ENCODE data around the gene TFF3. TPM values are rescaled to one million over a fixed set of nuclear protein-coding genes. Genes with fewer than 3 reads are reported as not detected.

The TFF3 gene
- total and polyA plus RNA-seq, 2 donors (not counting 1 experiment from before 2014, with no cell fraction given): not detected

GRCh38 chr21:42302076-42302650 is 13.0 kb downstream of the TFF3 start:
- no peaks in the 10 kb centered on the region for H3K27me3 ChIP-seq (ENCODE audit: control insufficient read depth, insufficient read depth, low read length)
- H3K9ac ChIP-seq (ENCODE audit: insufficient read depth, low read length): no peak overlapping the region
- no peak overlapping the region for H3K4me3 ChIP-seq (replicated peaks in 1 of 4; ENCODE audit: control extremely low read depth in 1 of 4, insufficient read depth in 1 of 4, low read depth in 3 of 4, low read length in 4 of 4)
- no peak overlapping the region for H3K27ac ChIP-seq (ENCODE audit: insufficient read depth, low read length)
- no peaks in the 10 kb centered on the region for H3K9me3 ChIP-seq (ENCODE audit: control insufficient read depth, insufficient read depth, low read depth, low read length)
- no peak for TF ChIP-seq CTCF (conservative IDR thresholded peaks at IDR 0.05 in 1 of 2, IDR thresholded peaks at IDR 0.05 in 1 of 2; ENCODE audit: low read depth in 1 of 2, low read length in 2 of 2)
- no peak for TF ChIP-seq EZH2 (IDR thresholded peaks at IDR 0.05; ENCODE audit: low read length, missing control alignments)
- H4K20me1 ChIP-seq (ENCODE audit: control insufficient read depth, extremely low read depth, insufficient read depth, low read length): no peaks in the 10 kb centered on the region
- H2AFZ ChIP-seq (ENCODE audit: low read length): no peak overlapping the region
- no peak overlapping the region for H3K4me2 ChIP-seq (ENCODE audit: extremely low read depth, insufficient read depth, low read length)
- no peaks in the 10 kb centered on the region for H3K79me2 ChIP-seq (ENCODE audit: control insufficient read depth, insufficient read depth, low read length)
- DNase-seq (ENCODE audit: low read depth in 2 of 2): no peak
- H3K36me3 ChIP-seq (ENCODE audit: control insufficient read depth, insufficient read depth, low read length): no peaks in the 10 kb centered on the region
- H3K4me1 ChIP-seq (ENCODE audit: control insufficient read depth, extremely low read depth, insufficient read depth, low read length): no peaks in the 10 kb centered on the region

- Histone ChIP-seq H3K9ac (ENCODE audit: insufficient read depth, low read length) (no peak overlapping the region), H3K79me2 (ENCODE audit: control insufficient read depth, insufficient read depth, low read length) (no peaks in the 10 kb centered on the region), H3K4me3 (replicated peaks in 1 of 4; ENCODE audit: control extremely low read depth in 1 of 4, insufficient read depth in 1 of 4, low read depth in 3 of 4, low read length in 4 of 4) (no peak overlapping the region), H3K36me3 (ENCODE audit: control insufficient read depth, insufficient read depth, low read length) (no peaks in the 10 kb centered on the region), H3K9me3 (ENCODE audit: control insufficient read depth, insufficient read depth, low read depth, low read length) (no peaks in the 10 kb centered on the region), H4K20me1 (ENCODE audit: control insufficient read depth, extremely low read depth, insufficient read depth, low read length) (no peaks in the 10 kb centered on the region), H2AFZ (ENCODE audit: low read length) (no peak overlapping the region), H3K4me1 (ENCODE audit: control insufficient read depth, extremely low read depth, insufficient read depth, low read length) (no peaks in the 10 kb centered on the region), H3K4me2 (ENCODE audit: extremely low read depth, insufficient read depth, low read length) (no peak overlapping the region), H3K27ac (ENCODE audit: insufficient read depth, low read length) (no peak overlapping the region), H3K27me3 (ENCODE audit: control insufficient read depth, insufficient read depth, low read length) (no peaks in the 10 kb centered on the region)
- DNase-seq (ENCODE audit: low read depth in 2 of 2): no peak
- TF ChIP-seq EZH2 (IDR thresholded peaks at IDR 0.05; ENCODE audit: low read length, missing control alignments): no peak
- no peak for TF ChIP-seq CTCF (conservative IDR thresholded peaks at IDR 0.05 in 1 of 2, IDR thresholded peaks at IDR 0.05 in 1 of 2; ENCODE audit: low read depth in 1 of 2, low read length in 2 of 2)
These were observed 13.7 kb downstream of the TFF3 start for GRCh38 chr21:42301371-42302075.

GRCh38 chr21:42300956-42301355 is 14.3 kb downstream of the TFF3 start:
- Histone ChIP-seq H3K9me3 (ENCODE audit: control insufficient read depth, insufficient read depth, low read depth, low read length) (no peaks in the 10 kb centered on the region), H3K4me3 (replicated peaks in 1 of 4; ENCODE audit: control extremely low read depth in 1 of 4, insufficient read depth in 1 of 4, low read depth in 3 of 4, low read length in 4 of 4) (no peak overlapping the region), H3K4me2 (ENCODE audit: extremely low read depth, insufficient read depth, low read length) (no peak overlapping the region), H3K27ac (ENCODE audit: insufficient read depth, low read length) (no peak overlapping the region), H3K27me3 (ENCODE audit: control insufficient read depth, insufficient read depth, low read length) (no peaks in the 10 kb centered on the region), H2AFZ (ENCODE audit: low read length) (no peak overlapping the region), H3K36me3 (ENCODE audit: control insufficient read depth, insufficient read depth, low read length) (no peaks in the 10 kb centered on the region), H3K4me1 (ENCODE audit: control insufficient read depth, extremely low read depth, insufficient read depth, low read length) (no peaks in the 10 kb centered on the region), H4K20me1 (ENCODE audit: control insufficient read depth, extremely low read depth, insufficient read depth, low read length) (no peaks in the 10 kb centered on the region), H3K79me2 (ENCODE audit: control insufficient read depth, insufficient read depth, low read length) (no peaks in the 10 kb centered on the region), H3K9ac (ENCODE audit: insufficient read depth, low read length) (no peak overlapping the region)
- DNase-seq (ENCODE audit: low read depth in 2 of 2): no peak
- TF ChIP-seq EZH2 (IDR thresholded peaks at IDR 0.05; ENCODE audit: low read length, missing control alignments) (no peak), CTCF (conservative IDR thresholded peaks at IDR 0.05 in 1 of 2, IDR thresholded peaks at IDR 0.05 in 1 of 2; ENCODE audit: low read depth in 1 of 2, low read length in 2 of 2) (no peak)
